Osteoblast (primary cell): ENCODE results near the gene MYT1. TPM values are rescaled to one million over a fixed set of nuclear protein-coding genes. Genes with fewer than 3 reads are reported as not detected.

ENCODE experiments used
- DNase-seq: peaks from one replicate; pipeline ENCODE4 v3.0.0; 2011; ENCODE audit warnings: low spot score, mixed read lengths; ENCODE audit not compliant: insufficient read length; ENCODE audit errors: missing footprints
- H2AFZ ChIP-seq: 2 replicates; pipeline ENCODE4 v1.6.0; 2011; ENCODE audit warnings: mild to moderate bottlenecking, low read length
- H3K27ac ChIP-seq: 2 replicates; pipeline ENCODE4 v1.5.1; 2011; ENCODE audit warnings: mild to moderate bottlenecking, low read depth, low read length, moderate library complexity
- H3K27me3 ChIP-seq: 2 replicates; pipeline ENCODE4 v1.6.0; 2012; ENCODE audit warnings: mild to moderate bottlenecking, control low read depth, inconsistent platforms, low read length, moderate library complexity; ENCODE audit not compliant: insufficient read depth
- H3K36me3 ChIP-seq: 2 replicates; pipeline ENCODE4 v1.5.1; 2011; ENCODE audit warnings: mild to moderate bottlenecking, low read length, control low read depth, moderate library complexity; ENCODE audit not compliant: insufficient read depth
- H3K4me1 ChIP-seq: 2 replicates; pipeline ENCODE4 v1.5.1; 2011; ENCODE audit warnings: mild to moderate bottlenecking, low read length, control low read depth, moderate library complexity; ENCODE audit not compliant: insufficient read depth
- H3K4me2 ChIP-seq: 2 replicates; pipeline ENCODE4 v1.6.0; 2011; ENCODE audit warnings: mild to moderate bottlenecking, low read length; ENCODE audit not compliant: insufficient read depth
- H3K4me3 ChIP-seq: fragments of 200-600 bp; sonication (generic); 3 replicates; pipeline ENCODE4 v1.5.1; 2012; ENCODE audit warnings: mild to moderate bottlenecking, low read length, inconsistent platforms; ENCODE audit not compliant: insufficient read depth
- H3K79me2 ChIP-seq: 2 replicates; pipeline ENCODE4 v1.6.0; 2012; ENCODE audit warnings: mild to moderate bottlenecking, low read length, control low read depth, inconsistent platforms; ENCODE audit not compliant: insufficient read depth
- H3K9me3 ChIP-seq: 2 replicates; pipeline ENCODE4 v1.5.1; 2011; ENCODE audit warnings: low read depth, low read length, control low read depth
- H4K20me1 ChIP-seq: 2 replicates; pipeline ENCODE4 v1.6.0; 2012; ENCODE audit warnings: mild to moderate bottlenecking, low read length, control low read depth; ENCODE audit not compliant: insufficient read depth
- CTCF ChIP-seq: IDR thresholded peaks from 2 replicates; pipeline ENCODE4 v1.5.1; 2011; ENCODE audit warnings: mild to moderate bottlenecking, low read depth, low read length, moderate library complexity; ENCODE audit errors: extremely low read depth
- total RNA-seq: library from RNA; depleted of rRNA; stranded (reverse); fragments of >200 nt; gene quantifications from 2 replicates; pipeline ENCODE4 v1.2.3, GENCODE V29; 2012

The MYT1 gene
- total RNA-seq, 1 donor, result not detected

- Histone ChIP-seq H3K79me2 (no peaks in the 10 kb centered on the region), H3K36me3 (no peaks in the 10 kb centered on the region), H3K9me3 (no peaks in the 10 kb centered on the region), H3K27me3 (peaks cover 15% of the 10 kb centered on the region), H4K20me1 (no peaks in the 10 kb centered on the region), H2AFZ (no peak overlapping the region), H3K4me2 (no peak overlapping the region), H3K27ac (no peak overlapping the region), H3K4me3 (no peak overlapping the region), H3K4me1 (no peaks in the 10 kb centered on the region)
- TF ChIP-seq CTCF, result no peak
- DNase-seq, result peak; percentile 75
Measured at GRCh38 chr20:64242003-64242796, 77.9 kb downstream of the MYT1 start.

- Histone ChIP-seq H2AFZ (no peak overlapping the region), H3K36me3 (no peaks in the 10 kb centered on the region), H3K27ac (no peak overlapping the region), H3K9me3 (no peaks in the 10 kb centered on the region), H3K4me2 (no peak overlapping the region), H4K20me1 (no peaks in the 10 kb centered on the region), H3K4me3 (no peak overlapping the region), H3K27me3 (peaks cover 15% of the 10 kb centered on the region), H3K4me1 (no peaks in the 10 kb centered on the region), H3K79me2 (no peaks in the 10 kb centered on the region)
- peak; percentile 32 for DNase-seq
- no peak for TF ChIP-seq CTCF
Measured at GRCh38 chr20:64242797-64243475, 78.7 kb downstream of the MYT1 start.

- no peak overlapping the region for H3K27ac ChIP-seq
- no peak overlapping the region for H2AFZ ChIP-seq
- no peaks in the 10 kb centered on the region for H4K20me1 ChIP-seq
- H3K4me1 ChIP-seq, result no peaks in the 10 kb centered on the region
- no peak overlapping the region for H3K4me2 ChIP-seq
- TF ChIP-seq CTCF, result no peak
- H3K9me3 ChIP-seq, result no peaks in the 10 kb centered on the region
- DNase-seq, result peak; percentile 62
- no peaks in the 10 kb centered on the region for H3K79me2 ChIP-seq
- H3K36me3 ChIP-seq, result no peaks in the 10 kb centered on the region
- no peak overlapping the region for H3K4me3 ChIP-seq
- H3K27me3 ChIP-seq, result peaks cover 18% of the 10 kb centered on the region
Measured at GRCh38 chr20:64244281-64244805, 80.1 kb downstream of the MYT1 start.
